ENCODE measurements around the gene CCDC169. TPM values are rescaled to one million over a fixed set of nuclear protein-coding genes. Genes with fewer than 3 reads are reported as not detected.
"Not testable (repeated sequence)": the region's sequence is repeated elsewhere in the genome, so short reads cannot be mapped to it uniquely, and the experiment has no call there.

CCDC169 gene
- total RNA-seq, 1 experiment from 2014 or later = 1.3 TPM

- no peak for DNase-seq (ENCODE audit: low read depth)
These were observed 15.7 kb upstream of the CCDC169 start for GRCh38 chr13:36313047-36313969.

GRCh38 chr13:36310417-36311108, 12.9 kb upstream of the CCDC169 start:
- DNase-seq (ENCODE audit: low read depth) = peak; percentile 12

GRCh38 chr13:36302289-36302688, 4.7 kb upstream of the CCDC169 start:
- DNase-seq (ENCODE audit: low read depth) = no peak

- not testable (repeated sequence) for DNase-seq (ENCODE audit: low read depth)
These were observed 1.9 kb upstream of the CCDC169 start for GRCh38 chr13:36299469-36299868.

GRCh38 chr13:36298535-36299068, 988 bp upstream of the CCDC169 start:
- peak; percentile 3 for DNase-seq (ENCODE audit: low read depth)

- no peak for DNase-seq (ENCODE audit: low read depth)
These were observed 3.5 kb downstream of the CCDC169 start for GRCh38 chr13:36294096-36294495.

- DNase-seq (ENCODE audit: low read depth) = no peak
These were observed 4.1 kb downstream of the CCDC169 start for GRCh38 chr13:36293497-36293896.

GRCh38 chr13:36288794-36289391, 8.7 kb downstream of the CCDC169 start:
- DNase-seq (ENCODE audit: low read depth) = no peak

GRCh38 chr13:36286006-36286405, 11.6 kb downstream of the CCDC169 start:
- no peak for DNase-seq (ENCODE audit: low read depth)

- no peak for DNase-seq (ENCODE audit: low read depth)
These were observed 14.7 kb downstream of the CCDC169 start for GRCh38 chr13:36282821-36283432.

GRCh38 chr13:36275190-36276002, 22.2 kb downstream of the CCDC169 start:
- DNase-seq (ENCODE audit: low read depth) = peak; percentile 46

- DNase-seq (ENCODE audit: low read depth) = no peak
These were observed 24.2 kb downstream of the CCDC169 start for GRCh38 chr13:36273431-36273830.

GRCh38 chr13:36261976-36262375, 35.6 kb downstream of the CCDC169 start:
- no peak for DNase-seq (ENCODE audit: low read depth)

GRCh38 chr13:36261011-36261410, 36.6 kb downstream of the CCDC169 start:
- no peak for DNase-seq (ENCODE audit: low read depth)

GRCh38 chr13:36259361-36260137, 38.1 kb downstream of the CCDC169 start:
- DNase-seq (ENCODE audit: low read depth) = no peak

GRCh38 chr13:36258831-36259230, 38.8 kb downstream of the CCDC169 start:
- no peak for DNase-seq (ENCODE audit: low read depth)

- DNase-seq (ENCODE audit: low read depth) = no peak
These were observed 46.1 kb downstream of the CCDC169 start for GRCh38 chr13:36251526-36251925.

GRCh38 chr13:36251017-36251416, 46.6 kb downstream of the CCDC169 start:
- no peak for DNase-seq (ENCODE audit: low read depth)

- DNase-seq (ENCODE audit: low read depth) = no peak
These were observed 48.9 kb downstream of the CCDC169 start for GRCh38 chr13:36248700-36249099.

- DNase-seq (ENCODE audit: low read depth) = no peak
These were observed 52.6 kb downstream of the CCDC169 start for GRCh38 chr13:36244990-36245389.

All from Daoy (cell line).